Measurements from ENCODE around the gene LGMN. TPM values are rescaled to one million over a fixed set of nuclear protein-coding genes. Genes with fewer than 3 reads are reported as not detected.
A peak's percentile ranks its signal among the peaks of the same experiment; 100 is the strongest.

Gene LGMN
- total and polyA plus RNA-seq, 9 donors, result 27.3 to 231 (median 49.1) TPM

- DNase-seq, result peak in 1 of 5 donors; percentile 6
- H3K36me3 ChIP-seq, result no peaks in the 10 kb centered on the region
- no peak overlapping the region for H3K27ac ChIP-seq
- no peaks in the 10 kb centered on the region for H3K4me1 ChIP-seq (ENCODE audit: insufficient read depth)
- WGBS, 3 donors, result 78 to 94% (median 89%) methylated on average over 4 of the region's 4 CpGs
- TF ChIP-seq POLR2A (IDR thresholded peaks at IDR 0.05), result no peak
- no peak for TF ChIP-seq CTCF (IDR thresholded peaks at IDR 0.05)
- no peaks in the 10 kb centered on the region for H3K9me3 ChIP-seq
- no peaks in the 10 kb centered on the region for H3K27me3 ChIP-seq
- intact Hi-C loops (cut with DNase I), result loop anchor here in 1 of 4 donors (10.0 kb wide), 2 partner anchors 352 to 542 kb away; partner anchors contain the start of gene SLC24A4
- H3K4me3 ChIP-seq, result no peak overlapping the region
Measured at GRCh38 chr14:92677087-92677668, 71.2 kb downstream of the LGMN start.

GRCh38 chr14:92676403-92677086 is 71.9 kb downstream of the LGMN start:
- H3K9me3 ChIP-seq, result no peaks in the 10 kb centered on the region
- no peaks in the 10 kb centered on the region for H3K36me3 ChIP-seq
- H3K27me3 ChIP-seq, result no peaks in the 10 kb centered on the region
- 92 to 94% (median 94%) methylated on average over 8 of the region's 8 CpGs for WGBS, 3 donors
- peak in 1 of 5 donors; percentile 26 for DNase-seq
- no peak overlapping the region for H3K27ac ChIP-seq
- no peaks in the 10 kb centered on the region for H3K4me1 ChIP-seq (ENCODE audit: insufficient read depth)
- intact Hi-C loops (cut with DNase I), result loop anchor here in 1 of 4 donors (10.0 kb wide), 2 partner anchors 352 to 542 kb away; partner anchors contain the start of gene SLC24A4
- no peak overlapping the region for H3K4me3 ChIP-seq
- no peak for TF ChIP-seq POLR2A (IDR thresholded peaks at IDR 0.05)
- no peak for TF ChIP-seq EP300 (IDR thresholded peaks at IDR 0.05)

- TF ChIP-seq POLR2A (IDR thresholded peaks at IDR 0.05) (no peak), CTCF (IDR thresholded peaks at IDR 0.05) (no peak), EP300 (IDR thresholded peaks at IDR 0.05) (no peak)
- 63 to 72% (median 68%) methylated on average over 9 of the region's 9 CpGs for WGBS, 3 donors
- peak in 1 of 5 donors; percentile 19 for DNase-seq
- intact Hi-C loops (cut with DNase I), result loop anchor here in 1 of 4 donors (10.0 kb wide), 2 partner anchors 351 to 541 kb away; partner anchors contain the start of gene SLC24A4
- Histone ChIP-seq H3K36me3 (no peaks in the 10 kb centered on the region), H3K27me3 (no peaks in the 10 kb centered on the region), H3K4me1 (ENCODE audit: insufficient read depth) (no peaks in the 10 kb centered on the region), H3K27ac (no peak overlapping the region), H3K4me3 (no peak overlapping the region), H3K9me3 (no peaks in the 10 kb centered on the region)
Measured at GRCh38 chr14:92675976-92676375, 72.5 kb downstream of the LGMN start.

GRCh38 chr14:92675421-92675820 is 73.0 kb downstream of the LGMN start:
- TF ChIP-seq CTCF (IDR thresholded peaks at IDR 0.05), result no peak
- no peak for TF ChIP-seq POLR2A (IDR thresholded peaks at IDR 0.05)
- Histone ChIP-seq H3K36me3 (no peaks in the 10 kb centered on the region), H3K9me3 (no peaks in the 10 kb centered on the region), H3K27ac (no peak overlapping the region), H3K27me3 (no peaks in the 10 kb centered on the region), H3K4me1 (ENCODE audit: insufficient read depth) (no peaks in the 10 kb centered on the region), H3K4me3 (no peak overlapping the region)
- no peak for DNase-seq
- 88 to 92% (median 90%) methylated on average over 6 of the region's 6 CpGs for WGBS, 3 donors
- intact Hi-C loops (cut with DNase I), result loop anchor here in 1 of 4 donors (10.0 kb wide), 2 partner anchors 351 to 541 kb away; partner anchors contain the start of gene SLC24A4
